Omental fat pad (tissue), 4 donors: ENCODE measurements around the gene MCTS1. TPM values are rescaled to one million over a fixed set of nuclear protein-coding genes. Genes with fewer than 3 reads are reported as not detected.
"Not testable (repeated sequence)": the region's sequence is repeated elsewhere in the genome, so short reads cannot be mapped to it uniquely, and the experiment has no call there.

Experiments used
- ATAC-seq: fragments of 150-250 bp; one replicate; pipeline ENCODE4 v1.9.1; 2016; ENCODE audit warnings: mild to moderate bottlenecking, moderate library complexity; ENCODE audit not compliant: low FRiP score
- DNase-seq: peaks from one replicate; pipeline ENCODE4 v3.0.0-alpha.2; 2019; ENCODE audit warnings: low spot score
- CTCF ChIP-seq, 3 donors: fragments of 450-650 bp; IDR thresholded peaks; one replicate each; pipeline ENCODE4 v1.5.1; 2016 to 2017; ENCODE audit warnings: antibody characterized with exemption in 3 of 3, mild to moderate bottlenecking in 3 of 3, moderate library complexity in 2 of 3
- total RNA-seq, 4 donors: library from RNA; depleted of rRNA; stranded (reverse); fragments of >200 nt; gene quantifications; one replicate each; pipeline ENCODE4 v1.1.0, GENCODE V29; 2016

MCTS1 gene
- total RNA-seq, 4 donors from 2014 or later: 17.9 to 26.8 (median 21.3) TPM

DNA sequence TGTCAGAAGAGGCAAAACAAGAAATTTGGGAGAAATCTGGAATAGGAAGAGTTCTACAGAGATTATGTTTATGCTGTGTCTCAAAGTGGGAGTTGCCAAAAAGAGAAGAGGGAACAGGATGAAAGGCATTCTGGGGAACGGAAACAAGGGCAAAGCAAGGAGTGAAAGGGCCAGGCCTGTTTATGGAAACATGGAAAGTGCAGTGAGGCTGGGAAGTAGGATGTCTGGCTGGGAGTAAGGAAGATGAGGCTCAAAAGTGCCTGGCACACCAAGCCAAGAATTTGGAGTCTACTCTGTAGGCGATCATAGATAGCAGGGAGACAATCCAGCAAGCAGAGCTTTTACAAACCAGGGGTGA lies 41.4 kb upstream of the MCTS1 start:
- DNase-seq (no peak), ATAC-seq (no peak)
- TF ChIP-seq CTCF (IDR thresholded peaks at IDR 0.05): no peak

- ATAC-seq: no peak
- no peak for DNase-seq
- TF ChIP-seq CTCF (IDR thresholded peaks at IDR 0.05): no peak
These were observed 39.0 kb upstream of the MCTS1 start for GRCh38 chrX:120564925-120565324.

DNA sequence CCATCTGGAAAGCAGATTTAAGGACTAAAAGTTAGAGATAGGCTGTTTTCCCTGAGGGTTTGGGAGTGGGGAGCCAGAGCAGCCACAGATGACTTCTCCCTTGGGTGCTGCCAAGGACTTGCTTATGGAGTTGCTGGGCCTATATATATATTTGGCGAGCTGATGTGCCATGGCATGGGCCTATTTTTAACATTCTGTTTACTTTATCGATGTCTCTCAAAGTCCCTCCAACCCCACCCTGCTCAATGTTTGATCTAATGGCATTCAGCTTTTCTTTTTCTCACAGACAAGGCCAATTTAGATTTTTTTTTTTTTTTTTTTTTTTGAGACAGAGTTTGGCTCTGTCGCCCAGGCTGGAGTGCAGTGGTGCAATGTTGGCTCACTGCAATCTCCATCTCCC lies 37.1 kb upstream of the MCTS1 start:
- no peak for DNase-seq
- ATAC-seq: no peak
- no peak for TF ChIP-seq CTCF (IDR thresholded peaks at IDR 0.05)

DNA sequence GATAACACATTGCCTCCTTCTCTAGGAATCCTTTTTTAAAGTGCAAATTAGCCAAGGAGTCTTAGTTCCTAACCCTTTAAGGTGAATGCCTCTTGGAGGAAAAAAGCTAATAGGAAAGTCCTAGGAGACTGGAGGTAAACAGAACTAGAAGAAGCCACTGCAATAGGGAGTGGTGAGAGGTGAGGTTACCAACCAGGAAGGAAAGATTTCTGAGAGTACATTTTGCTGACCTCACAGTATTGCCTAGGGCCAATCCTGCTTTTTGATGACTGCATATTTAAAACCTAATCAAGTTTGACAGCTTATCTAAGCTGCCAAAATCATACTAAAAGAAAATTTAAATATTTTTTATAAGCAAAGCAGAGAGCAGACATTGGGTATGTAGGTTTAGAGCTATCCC lies 35.9 kb upstream of the MCTS1 start:
- TF ChIP-seq CTCF (IDR thresholded peaks at IDR 0.05): no peak
- ATAC-seq (no peak), DNase-seq (no peak)

DNA sequence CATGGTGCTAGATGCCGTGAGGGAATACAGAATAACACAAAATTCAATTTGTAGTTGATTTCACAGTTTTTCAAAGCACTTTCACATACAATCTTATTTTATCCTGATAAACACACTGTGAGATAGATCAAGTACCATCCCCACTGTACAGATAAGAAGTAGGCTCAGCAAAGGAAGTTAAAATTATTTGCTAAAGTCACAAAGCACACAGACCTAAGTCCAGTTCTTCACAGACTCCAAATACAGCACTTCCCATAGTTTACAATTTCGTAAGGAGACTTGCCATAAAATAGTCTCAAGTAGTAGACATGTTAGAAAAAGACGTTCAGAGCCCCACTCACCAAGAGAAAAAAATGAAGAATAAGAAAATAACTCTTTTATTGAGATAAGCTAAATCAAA lies 35.3 kb upstream of the MCTS1 start:
- ATAC-seq: no peak
- no peak for DNase-seq
- no peak for TF ChIP-seq CTCF (IDR thresholded peaks at IDR 0.05)

GRCh38 chrX:120570011-120570600 lies 33.8 kb upstream of the MCTS1 start:
- ATAC-seq: no peak
- no peak for TF ChIP-seq CTCF (IDR thresholded peaks at IDR 0.05)
- DNase-seq: no peak

- not testable (repeated sequence) for ATAC-seq, DNase-seq
These were observed 30.1 kb upstream of the MCTS1 start for GRCh38 chrX:120573806-120574205.
